Measurements from ENCODE around the gene CASP10.
A peak's percentile ranks its signal among the peaks of the same experiment; 100 is the strongest.

The CASP10 gene

DNA sequence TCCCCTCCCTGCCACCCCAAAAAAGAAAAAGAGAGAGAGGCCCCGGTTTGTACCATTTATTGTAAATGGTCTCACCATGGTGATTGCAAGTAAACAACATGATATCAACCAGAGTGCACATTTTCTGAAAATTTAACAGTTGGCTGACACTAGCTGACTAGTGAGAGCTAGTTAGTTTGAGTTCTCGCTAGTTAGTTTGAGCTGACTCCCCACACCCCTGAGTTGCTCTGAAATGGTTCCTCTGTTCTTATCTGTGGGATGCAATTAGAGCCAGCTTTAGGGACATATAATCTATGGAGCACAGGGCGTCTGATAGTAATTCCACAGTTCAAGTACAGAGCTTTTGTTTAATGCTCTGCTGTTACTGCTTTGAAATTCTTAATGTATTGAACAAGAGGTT lies 13.1 kb downstream of the CASP10 start:
- no peak for DNase-seq (ENCODE audit: low read depth)

DNA sequence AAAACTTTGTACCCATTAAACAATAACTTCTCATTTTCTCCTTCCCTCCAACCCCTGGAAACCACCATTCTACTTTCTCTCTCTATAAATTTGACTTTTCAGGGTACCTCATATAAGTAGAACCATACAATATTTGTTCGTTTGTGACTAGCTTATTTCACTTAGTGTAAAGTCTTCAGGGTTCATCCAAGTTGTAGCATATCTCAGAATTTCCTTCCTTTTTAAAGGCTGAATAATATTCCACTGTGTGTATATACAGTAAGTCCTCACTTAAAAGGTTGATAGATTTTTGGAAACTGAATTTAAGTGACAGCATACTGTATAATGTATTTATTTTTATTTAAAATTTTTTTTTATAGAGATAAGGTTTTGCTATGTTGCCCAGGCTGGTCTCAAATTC lies 13.9 kb downstream of the CASP10 start:
- no peak for DNase-seq (ENCODE audit: low read depth)

DNA sequence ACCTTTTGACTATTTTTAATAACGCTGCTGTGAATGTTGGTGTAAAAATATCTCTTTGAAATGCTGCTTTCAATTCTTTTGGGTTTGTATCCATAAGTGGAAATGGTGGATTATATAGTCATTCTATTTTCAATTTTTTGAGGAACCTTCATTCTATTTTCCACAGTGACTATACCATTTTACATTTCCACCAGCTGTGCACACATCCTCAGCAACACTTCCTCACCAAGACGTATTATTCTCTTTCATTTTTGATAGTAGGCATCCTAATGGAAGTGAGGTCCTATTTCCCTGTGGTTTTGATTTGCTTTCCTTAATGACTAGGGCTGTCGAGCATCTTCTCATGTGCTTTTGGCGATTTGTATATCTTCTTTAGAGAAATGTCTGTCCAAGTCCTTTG lies 14.8 kb downstream of the CASP10 start:
- DNase-seq (ENCODE audit: low read depth): no peak

DNA sequence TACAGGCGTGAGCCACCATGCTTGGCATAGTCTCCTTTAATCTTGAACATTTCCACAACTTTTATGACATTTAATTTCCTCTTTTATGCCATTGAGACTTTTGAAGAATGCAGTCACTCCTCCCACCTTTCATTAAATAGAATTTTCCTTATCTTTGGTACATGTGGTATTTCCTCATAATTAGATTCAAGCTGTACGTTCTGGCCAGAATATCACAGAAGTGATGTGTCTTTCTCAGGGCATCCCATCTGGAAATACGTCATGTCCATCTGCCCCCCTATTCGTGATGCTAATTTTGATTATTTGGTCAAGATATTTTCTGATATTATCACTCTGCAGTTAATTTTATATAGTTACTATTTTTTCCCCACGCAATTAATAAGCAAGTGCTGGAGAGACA lies 16.9 kb downstream of the CASP10 start:
- no peak for DNase-seq (ENCODE audit: low read depth)

DNA sequence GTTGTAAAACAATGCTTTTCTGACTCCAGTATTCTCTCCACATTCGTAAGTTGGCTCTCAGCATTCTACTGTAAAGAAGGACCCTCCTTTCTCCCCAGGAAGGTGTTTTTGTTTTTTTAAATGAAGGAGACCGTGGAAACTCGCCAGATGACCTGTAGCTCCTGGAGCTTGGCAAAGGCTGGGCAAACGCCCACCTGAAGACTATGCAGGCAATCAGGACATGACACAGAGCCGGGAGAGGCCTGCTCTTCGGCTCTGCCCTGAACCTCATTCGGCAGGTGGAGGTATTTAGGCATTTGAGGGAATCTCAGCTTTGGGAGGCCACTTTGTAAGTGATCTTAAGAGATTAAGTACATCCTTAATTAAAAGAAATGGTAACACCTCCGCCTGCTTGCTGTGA lies 17.4 kb downstream of the CASP10 start:
- no peak for DNase-seq (ENCODE audit: low read depth)

DNA sequence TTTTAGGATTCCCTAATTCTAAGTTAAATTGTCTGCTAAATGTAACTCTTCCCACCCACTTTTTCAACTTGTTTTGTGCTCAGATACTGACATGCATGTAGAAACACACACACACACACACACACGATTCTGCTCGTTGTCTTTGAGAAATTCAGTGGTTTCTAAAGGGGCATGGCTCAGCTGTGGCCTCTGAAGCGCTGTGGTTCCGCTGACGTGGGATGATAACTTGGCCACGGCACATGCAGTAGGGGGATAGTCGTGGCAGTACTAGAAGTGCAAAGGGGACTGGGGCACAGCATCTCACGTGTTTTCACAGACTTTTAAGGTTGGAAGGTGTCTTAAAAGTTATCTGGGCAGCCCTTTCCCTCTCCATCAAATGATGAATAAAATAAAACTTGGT lies 18.4 kb downstream of the CASP10 start:
- DNase-seq (ENCODE audit: low read depth): no peak

DNA sequence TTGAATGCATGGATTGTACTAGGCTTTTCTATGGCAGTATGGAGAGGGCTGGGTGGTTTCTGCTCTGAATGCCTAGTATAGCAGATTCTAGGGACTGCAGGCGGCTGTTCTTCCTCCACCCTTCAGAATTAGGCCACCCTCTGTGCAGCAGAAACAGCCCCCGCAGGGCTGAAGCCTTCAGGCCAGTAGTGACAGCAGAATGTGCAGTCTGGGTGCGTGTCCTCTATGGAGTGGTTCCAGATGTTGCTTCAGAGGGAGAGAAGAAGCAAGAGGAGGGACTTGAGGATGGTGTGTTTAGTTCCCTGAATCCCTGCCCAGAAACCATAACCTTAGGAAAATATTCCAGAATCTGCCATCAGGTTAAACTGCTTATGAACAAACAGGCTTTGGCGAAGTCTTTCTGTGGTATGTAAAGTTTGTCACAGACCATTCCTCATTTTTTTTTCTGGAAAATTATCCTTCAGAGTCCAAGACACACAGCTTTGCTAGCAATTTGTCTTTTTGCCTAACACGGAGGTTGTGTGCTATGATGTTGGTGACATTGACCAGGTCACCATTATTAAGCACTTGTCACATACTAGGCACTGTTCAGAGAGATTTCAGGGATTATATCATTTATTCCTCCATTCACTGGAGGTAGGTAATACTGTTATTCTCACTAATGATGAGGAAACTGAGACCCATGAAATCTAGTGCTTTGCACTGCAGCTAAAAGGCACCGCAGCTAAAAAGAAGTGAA lies 21.1 kb downstream of the CASP10 start:
- no peak for DNase-seq (ENCODE audit: low read depth)

DNA sequence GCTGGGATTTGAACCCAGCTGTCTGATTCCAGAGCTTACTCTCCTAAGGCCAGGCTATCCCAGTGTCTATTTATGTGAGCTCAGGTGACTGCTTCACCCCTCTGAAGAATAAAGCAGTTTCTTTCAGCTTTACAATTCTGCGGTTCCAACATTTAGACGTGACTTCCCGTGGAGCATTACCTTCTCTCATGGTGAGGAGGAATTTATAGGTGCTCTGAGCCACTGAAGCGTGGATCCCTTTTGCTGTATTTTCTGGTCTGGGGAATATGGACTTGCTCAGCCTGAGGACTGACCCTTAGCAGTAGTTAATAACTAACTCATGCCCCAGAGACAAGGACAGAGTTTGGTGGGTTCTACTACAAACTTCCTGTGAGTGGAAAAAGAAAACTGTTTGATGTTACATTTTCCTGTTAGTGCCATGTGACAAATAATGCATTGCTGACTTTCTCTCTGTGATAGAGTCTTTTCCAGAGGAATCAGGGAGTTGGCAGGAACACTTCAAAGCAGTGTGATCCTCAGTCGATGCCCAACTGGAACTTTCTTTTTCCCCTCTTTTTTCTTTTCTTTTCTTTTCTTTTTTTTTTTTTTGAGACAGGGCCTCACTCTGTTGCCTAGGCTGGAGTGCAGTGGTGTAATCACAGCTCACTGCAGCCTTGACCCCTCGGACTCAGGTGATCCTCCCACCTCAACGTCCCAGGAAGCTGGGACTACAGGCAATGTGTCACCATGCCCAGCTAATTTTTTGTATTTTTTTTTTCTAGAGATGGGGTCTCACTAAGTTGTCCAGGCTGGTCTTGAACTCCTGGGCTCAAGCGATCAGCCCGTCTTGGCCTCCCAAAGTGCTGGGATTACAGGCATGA lies 21.9 kb downstream of the CASP10 start:
- no peak for DNase-seq (ENCODE audit: low read depth)

DNA sequence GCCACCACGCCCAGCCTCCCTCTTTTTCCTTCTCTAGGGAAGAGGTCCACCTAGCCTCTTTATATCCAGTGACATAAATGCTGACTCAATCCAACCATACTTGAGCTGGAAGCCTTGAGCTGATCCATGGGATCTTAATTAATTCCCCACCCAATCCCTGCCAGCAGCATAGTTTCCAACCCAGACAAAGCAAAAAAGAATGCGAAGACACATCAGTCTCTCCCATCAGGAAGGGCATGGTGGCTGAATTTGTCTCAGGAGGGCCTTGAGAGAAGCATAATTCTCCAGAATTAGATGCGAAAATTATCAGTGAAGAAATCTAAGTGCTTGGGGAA lies 22.5 kb downstream of the CASP10 start:
- DNase-seq (ENCODE audit: low read depth): no peak

DNA sequence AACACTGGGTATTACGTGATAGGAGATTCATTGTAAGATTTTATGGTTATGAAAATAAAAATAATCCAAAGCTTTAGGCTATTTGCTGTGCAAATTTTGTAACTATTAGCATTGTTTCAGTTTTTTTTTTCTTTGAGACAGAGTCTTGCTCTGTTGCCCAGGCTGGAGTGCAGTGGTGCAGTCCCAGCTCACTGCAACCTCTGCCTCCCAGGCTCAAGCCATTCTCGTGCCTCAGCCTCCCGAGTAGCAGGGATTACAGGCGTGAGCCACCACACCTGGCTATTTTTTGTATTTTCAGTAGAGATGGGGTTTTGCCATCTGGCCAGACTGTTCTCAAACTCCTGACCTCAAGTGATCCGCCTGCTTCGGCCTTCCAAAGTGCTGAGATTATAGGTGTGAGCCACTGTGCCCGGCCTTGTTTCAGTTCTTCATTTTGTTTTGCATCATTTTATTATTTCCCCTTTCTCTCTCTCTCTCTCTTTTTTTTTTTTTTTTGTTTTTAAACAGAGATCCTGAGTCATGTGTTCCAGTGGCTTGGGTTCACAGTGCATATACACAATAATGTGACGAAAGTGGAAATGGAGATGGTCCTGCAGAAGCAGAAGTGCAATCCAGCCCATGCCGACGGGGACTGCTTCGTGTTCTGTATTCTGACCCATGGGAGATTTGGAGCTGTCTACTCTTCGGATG lies 25.8 kb downstream of the CASP10 start:
- DNase-seq (ENCODE audit: low read depth): no peak

DNA sequence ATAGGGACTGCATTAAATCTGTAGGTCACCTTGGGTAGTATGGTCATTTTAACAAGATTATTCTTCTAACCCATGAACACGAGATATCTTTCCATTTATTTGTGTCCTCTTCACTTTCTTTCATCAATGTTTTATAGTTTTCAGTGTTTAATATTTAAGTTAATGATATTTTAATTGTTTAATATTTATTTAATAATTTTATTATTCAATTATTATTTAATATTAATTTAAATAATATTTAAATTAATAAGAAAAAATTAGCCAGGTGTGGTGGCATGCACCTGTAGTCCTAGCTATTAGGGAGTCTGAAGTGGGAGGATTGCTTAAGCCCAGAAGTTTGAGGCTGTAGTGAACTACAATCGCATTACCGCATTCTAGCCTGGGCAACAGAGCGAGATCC lies 33.0 kb downstream of the CASP10 start:
- DNase-seq (ENCODE audit: low read depth): no peak

DNA sequence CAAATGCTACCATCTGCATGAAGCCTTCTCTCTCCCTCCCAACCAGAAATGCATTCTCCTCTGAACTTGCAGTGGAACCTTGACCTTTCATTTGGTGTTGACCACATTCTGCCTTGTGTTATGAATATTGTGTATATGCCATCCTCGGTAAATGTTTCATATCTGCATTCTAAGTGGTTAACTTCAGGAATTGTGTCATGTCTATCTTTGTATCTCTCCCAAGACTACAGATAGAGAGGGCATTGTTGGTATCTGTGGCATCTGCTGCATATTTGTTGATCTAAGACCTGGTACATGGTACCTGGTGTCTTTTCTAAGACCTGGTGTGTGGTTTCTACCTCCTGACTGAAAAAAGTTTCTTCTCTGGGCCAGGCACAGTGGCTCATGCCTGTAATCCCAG lies 34.0 kb downstream of the CASP10 start:
- no peak for DNase-seq (ENCODE audit: low read depth)

DNA sequence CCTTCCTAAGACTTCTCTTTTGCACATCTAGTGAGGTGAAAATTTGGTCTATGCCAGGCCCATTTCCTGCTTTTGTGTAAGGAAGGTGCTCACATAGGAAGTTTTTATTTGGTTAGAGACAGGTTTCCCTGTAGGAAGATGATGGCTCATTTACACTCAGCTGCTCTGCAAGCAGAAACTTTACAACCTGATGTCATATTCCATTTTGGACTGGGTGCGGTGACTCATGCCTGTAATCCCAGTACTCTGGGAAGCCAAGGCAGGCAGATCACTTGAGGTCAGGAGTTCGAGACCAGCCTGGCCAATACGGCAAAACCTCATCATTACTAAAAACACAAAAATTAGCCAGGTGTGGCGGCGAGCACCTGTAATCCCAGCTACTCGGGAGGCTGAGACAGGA lies 35.8 kb downstream of the CASP10 start:
- DNase-seq (ENCODE audit: low read depth): no peak

DNA sequence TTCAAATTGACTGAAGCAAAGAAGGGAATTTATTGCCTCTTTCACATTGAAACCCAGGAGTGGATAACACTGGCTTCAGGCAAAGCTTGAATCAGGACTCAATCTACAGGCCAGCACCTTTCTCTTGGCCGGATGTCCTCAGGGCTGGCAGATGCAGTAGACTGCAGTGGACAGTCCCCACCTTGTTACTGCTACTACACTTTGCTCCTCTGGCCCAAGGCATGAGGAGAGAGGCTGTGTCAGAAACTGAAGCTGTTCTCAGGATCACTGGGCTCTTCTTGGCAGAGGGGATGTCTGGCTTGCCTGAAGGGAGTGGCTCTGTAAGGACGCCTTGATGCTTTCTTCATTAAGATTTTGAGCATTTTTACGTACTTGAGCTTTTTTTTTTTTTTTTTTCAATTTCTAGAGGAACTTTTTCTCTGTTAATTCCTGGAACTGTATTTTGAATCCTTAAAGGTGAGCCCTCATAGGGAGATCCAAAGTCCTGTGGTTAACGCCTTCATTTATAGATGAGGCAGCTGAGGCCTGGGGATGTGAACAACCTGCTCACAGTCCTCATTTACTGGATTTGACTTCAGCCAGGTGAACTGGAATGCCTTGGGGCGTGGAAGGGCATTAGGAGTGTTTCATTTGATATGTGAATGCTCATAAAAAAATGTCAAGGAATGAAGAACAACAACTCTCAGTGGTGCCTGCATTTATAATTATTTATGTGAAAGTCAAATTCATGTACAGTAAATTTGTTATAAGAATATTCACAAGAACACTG lies 36.6 kb downstream of the CASP10 start:
- no peak for DNase-seq (ENCODE audit: low read depth)

DNA sequence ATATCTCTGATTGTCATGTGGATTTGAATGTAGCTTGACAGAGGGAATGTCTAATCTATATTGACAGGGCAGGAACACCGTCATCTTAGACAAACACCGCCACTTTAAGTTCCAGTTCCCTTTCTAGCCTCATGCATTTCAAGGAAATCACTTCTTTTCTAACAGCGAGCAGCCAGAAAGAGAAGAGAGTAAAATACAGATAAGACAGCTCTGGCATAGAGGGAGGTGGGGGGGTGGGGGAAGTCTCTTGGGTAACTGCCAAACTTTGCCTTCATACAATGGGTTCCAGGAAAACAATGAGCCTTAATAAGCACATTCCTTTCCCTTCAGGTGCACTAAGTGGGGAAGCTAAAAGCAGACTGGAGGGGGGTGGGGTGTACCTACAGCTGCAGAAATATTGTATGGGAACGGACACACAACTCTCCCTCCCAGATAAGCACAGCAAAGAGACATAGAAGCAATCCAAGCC lies 37.2 kb downstream of the CASP10 start:
- no peak for DNase-seq (ENCODE audit: low read depth)

DNA sequence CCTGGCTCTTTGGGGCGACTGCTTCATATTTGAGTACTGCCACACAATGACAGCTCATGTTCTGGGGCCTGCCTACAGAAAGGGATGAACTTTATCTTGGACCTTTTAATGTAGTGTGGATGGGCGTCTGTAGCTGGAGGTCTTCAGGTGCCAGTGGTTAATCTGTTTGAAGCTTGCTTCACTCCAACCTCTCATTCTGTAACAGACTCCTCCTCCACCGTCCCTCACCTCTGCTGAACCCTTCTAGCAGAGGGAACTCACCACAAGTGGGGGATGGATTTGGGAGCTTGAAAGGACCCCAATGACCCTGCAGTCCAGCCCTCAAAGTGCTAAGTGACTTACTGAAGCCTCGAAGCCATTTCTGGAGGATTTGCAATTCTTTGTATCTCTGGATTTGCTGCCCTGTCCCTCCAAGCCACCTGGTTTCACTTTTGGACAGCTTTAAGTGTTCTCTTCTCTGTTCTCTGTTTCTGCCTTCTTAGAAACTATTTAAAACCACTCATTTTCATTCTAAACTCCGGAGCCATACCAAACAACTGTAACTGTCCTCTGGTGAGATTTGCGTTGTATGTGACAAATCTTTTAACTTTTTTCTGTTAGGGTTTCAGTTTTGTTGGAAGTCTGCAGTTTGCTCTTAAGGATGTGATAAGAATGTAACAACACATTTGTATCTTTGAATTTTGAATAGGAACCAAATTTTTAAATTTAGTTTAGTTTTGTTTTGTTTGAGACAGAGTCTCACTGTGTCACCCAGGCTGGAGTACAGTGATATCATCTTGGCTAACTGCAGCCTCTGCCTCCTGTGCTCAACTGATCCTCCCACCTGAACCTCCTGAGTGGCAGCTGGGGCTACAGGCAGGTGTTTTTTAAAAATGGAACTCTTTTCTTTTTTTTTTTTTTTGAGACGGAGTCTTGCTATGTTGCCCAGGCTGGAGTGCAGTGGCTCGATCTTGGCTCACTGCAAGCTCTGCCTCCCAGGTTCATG lies 40.4 kb downstream of the CASP10 start:
- DNase-seq (ENCODE audit: low read depth): no peak

DNA sequence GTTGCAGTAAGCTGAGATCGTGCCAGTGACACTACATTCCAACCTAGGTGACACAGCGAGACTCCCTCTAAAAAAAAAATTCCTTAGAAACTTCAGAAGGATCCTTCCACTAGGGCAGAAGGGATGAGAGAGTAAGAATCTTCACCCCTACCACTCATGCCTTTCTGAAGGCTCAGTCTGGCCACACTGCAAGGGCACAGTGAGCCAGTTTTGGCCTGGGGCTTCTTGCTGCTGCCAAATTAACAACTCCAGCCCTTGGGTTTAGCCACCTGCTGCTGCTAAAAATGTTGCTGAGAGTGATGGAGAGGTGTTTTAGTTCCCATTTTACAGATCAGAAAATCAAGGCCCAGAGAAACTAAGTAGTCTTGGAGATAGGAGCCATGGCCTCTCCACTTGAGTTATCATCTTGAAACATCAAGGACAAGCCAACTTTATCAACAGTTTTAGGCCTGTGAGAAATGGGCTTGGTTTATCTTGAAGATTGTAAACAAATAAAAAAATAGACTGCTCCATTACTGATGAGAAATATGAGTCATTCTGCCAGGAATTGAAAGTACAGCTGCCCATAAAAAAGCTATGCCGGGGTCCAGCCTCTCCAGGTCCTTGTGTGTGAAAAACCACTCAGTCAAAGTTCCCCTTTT lies 45.5 kb downstream of the CASP10 start:
- no peak for DNase-seq (ENCODE audit: low read depth)

DNA sequence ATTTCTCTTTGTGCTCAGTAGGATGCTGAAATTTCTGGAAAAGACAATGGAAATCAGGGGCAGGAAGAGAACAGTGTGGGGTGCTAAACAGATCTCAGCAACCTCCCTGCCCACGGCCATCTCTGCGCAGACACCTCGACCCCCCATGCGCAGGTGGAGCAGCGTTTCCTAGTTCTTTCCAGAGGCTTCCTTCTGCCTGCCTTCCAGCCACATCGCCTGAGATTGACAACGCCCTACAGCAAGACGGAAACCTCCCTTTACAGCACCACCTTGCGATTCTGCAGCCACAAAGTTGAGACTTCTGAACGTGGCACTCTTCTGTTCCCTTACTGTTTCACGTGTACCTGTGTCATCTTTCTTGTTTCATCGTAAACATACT lies 46.0 kb downstream of the CASP10 start:
- DNase-seq (ENCODE audit: low read depth): no peak

DNA sequence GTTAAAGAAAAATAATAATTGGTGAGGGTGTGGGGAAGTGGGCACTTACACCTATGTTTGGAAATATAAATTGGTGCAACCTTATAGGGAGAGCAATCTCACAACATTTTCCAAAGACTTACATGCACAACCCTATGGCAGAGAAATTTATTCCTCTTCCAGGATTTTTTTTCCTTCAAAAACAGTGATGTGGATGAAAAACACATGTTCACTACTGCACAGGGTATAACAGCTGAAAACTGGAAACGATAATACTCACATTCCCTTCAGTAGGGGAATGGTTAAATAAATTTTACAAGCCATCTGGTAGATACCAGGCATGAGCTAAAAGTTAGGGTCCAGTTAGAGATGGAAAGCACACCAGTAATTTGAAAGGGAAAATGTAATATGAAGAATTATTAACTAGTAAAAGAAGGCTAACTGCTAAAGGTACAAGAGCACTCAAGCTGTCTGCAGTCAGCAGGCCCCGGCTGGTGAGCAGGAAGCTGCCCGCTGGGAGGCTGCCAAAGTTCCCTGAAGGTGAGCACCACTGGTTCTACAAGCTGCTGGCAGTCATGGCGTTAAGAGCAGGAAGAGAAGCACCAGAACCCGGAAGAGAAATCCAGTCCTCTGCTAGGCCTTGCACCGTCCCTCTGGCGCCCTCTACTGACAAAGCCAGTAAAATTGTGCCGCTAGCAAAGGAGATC lies 49.0 kb downstream of the CASP10 start:
- DNase-seq (ENCODE audit: low read depth): peak; percentile 81

DNA sequence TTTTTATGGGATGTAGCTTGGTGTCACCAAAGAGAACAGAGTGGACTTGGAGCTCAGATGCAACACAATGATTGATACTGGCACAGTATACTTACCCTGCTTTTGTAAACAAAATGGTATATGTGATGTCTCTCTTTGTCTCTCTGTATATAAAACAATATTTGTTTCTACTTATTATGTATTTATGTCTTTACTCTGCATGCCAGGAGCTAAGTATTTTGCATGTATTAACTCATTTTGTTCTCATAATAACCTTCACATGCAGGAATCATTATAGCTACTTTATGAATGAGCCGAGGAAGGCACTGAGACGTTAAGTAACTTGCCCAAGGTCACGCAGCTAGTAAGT lies 49.5 kb downstream of the CASP10 start:
- no peak for DNase-seq (ENCODE audit: low read depth)

Measured in stimulated activated CD8-positive, alpha-beta memory T cell treated with anti-CD3 and anti-CD28 coated beads, Interleukin-4, amount 100 ng/mL, for 24 hours (primary cell).